Measurements from ENCODE around the gene C8G. TPM values are rescaled to one million over a fixed set of nuclear protein-coding genes. Genes with fewer than 3 reads are reported as not detected.
A peak's percentile ranks its signal among the peaks of the same experiment; 100 is the strongest.

Gene C8G
- total and polyA plus RNA-seq, 9 of the 15 experiments (the other 6 are each of a cell fraction or from before 2014, with no cell fraction given): 0.35 to 5.9 (median 2.7) TPM; not detected in 2

DNA sequence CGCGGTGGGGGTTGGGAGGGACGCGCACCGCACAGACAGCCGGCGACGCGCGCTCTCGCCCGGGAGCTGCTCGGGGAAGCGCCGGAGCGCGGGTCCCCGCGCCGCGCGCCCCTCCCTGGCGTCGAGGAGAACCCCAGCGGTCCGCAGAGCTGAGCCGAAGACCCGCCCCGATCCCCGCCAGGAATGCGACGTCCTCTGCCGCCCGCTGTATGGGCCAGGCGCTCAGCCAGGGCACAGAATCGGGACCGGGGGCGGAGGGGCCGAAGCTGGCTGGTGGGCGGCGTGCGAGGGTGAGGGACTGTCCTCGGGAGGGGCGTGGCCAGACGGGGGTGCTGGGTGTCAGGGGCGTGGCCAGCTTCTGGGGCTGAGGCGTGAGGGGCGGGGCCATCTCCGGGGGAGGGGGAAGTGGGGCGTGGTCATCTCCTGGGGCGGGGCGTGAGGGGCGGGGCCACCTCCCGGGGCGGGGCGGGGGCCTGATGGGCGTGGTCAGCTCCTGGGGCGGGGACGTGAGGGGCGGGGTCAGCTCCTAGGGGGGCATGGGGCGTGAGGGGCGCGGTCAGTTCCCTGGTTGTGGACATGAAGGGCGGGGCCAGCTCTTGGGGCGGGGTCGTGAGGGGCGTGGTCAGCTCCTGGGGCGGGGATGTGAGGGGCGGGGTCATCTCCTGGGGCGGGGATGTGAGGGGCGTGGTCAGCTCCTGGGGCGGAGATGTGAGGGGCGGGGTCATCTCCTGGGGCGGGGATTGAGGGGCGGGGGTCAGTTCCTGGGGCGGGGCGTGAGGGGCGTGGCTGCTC, 33.2 kb downstream of the C8G start (continued):
- no peak for TF ChIP-seq BDP1 (IDR thresholded peaks at IDR 0.05; ENCODE audit: insufficient read depth, insufficient read length)
- peak in 1 of 2 experiments; percentile 57; a peak in 1 of 4 replicates for TF ChIP-seq NONO (IDR thresholded peaks at IDR 0.05; ENCODE audit: low read depth in 2 of 2, low read length in 1 of 2)
- no peak for TF ChIP-seq MECOM (CRISPR knock-in tag; IDR thresholded peaks at IDR 0.05)
- TF ChIP-seq, protein P1, sequence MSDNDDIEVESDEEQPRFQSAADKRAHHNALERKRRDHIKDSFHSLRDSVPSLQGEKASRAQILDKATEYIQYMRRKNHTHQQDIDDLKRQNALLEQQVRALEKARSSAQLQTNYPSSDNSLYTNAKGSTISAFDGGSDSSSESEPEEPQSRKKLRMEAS (CRISPR knock-in tag; IDR thresholded peaks at IDR 0.05): peak; percentile 26; the same call in 1 of the 2 replicates
- no peak for TF ChIP-seq NFE2 (IDR thresholded peaks at IDR 0.05; ENCODE audit: low read depth)
- TF ChIP-seq, protein P2, sequence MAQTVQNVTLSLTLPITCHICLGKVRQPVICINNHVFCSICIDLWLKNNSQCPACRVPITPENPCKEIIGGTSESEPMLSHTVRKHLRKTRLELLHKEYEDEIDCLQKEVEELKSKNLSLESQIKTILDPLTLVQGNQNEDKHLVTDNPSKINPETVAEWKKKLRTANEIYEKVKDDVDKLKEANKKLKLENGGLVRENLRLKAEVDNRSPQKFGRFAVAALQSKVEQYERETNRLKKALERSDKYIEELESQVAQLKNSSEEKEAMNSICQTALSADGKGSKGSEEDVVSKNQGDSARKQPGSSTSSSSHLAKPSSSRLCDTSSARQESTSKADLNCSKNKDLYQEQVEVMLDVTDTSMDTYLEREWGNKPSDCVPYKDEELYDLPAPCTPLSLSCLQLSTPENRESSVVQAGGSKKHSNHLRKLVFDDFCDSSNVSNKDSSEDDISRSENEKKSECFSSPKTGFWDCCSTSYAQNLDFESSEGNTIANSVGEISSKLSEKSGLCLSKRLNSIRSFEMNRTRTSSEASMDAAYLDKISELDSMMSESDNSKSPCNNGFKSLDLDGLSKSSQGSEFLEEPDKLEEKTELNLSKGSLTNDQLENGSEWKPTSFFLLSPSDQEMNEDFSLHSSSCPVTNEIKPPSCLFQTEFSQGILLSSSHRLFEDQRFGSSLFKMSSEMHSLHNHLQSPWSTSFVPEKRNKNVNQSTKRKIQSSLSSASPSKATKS (CRISPR knock-in tag; IDR thresholded peaks at IDR 0.05): no peak
- peak; percentile 46; the same call in 1 of the 2 replicates for TF ChIP-seq SUPT5H (IDR thresholded peaks at IDR 0.05)
- TF ChIP-seq ZFPM2 (CRISPR knock-in tag; IDR thresholded peaks at IDR 0.05): no peak
- TF ChIP-seq MCM3 (IDR thresholded peaks at IDR 0.05): no peak
- TF ChIP-seq EHMT2 (IDR thresholded peaks at IDR 0.05): no peak
- TF ChIP-seq RCOR1 (IDR thresholded peaks at IDR 0.05; ENCODE audit: borderline replicate concordance in 1 of 2, low read depth in 2 of 2, low read length in 2 of 2): peak in 1 of 2 experiments; percentile 63; a peak in 1 of 4 replicates
- no peak for TF ChIP-seq GABPB2 (CRISPR knock-in tag; conservative IDR thresholded peaks at IDR 0.05)
- TF ChIP-seq ZNF354B (CRISPR knock-in tag; IDR thresholded peaks at IDR 0.05): no peak
- no peak for TF ChIP-seq CREB5 (CRISPR knock-in tag; IDR thresholded peaks at IDR 0.05)
- TF ChIP-seq ETV5 (CRISPR knock-in tag; IDR thresholded peaks at IDR 0.05; ENCODE audit: low read depth): no peak
- no peak for TF ChIP-seq ZNF431 (CRISPR knock-in tag; IDR thresholded peaks at IDR 0.05)
- TF ChIP-seq MNT (conservative IDR thresholded peaks at IDR 0.05): peak in 1 of 2 experiments; percentile 46; a peak in 1 of 4 replicates
- peak; percentile 62 for TF ChIP-seq POLR2G (IDR thresholded peaks at IDR 0.05; ENCODE audit: low read depth, low read length)
- no peak for TF ChIP-seq TSC22D4 (tag; IDR thresholded peaks at IDR 0.05)
- TF ChIP-seq MTA3 (IDR thresholded peaks at IDR 0.05; ENCODE audit: borderline replicate concordance): 0 out of 2 replicates have a peak, but pooled peaks have one; percentile 72
- TF ChIP-seq MED1 (CRISPR knock-in tag; IDR thresholded peaks at IDR 0.05; ENCODE audit: borderline replicate concordance): no peak
- TF ChIP-seq ZEB2 (IDR thresholded peaks at IDR 0.05): no peak
- TF ChIP-seq POLR2B (IDR thresholded peaks at IDR 0.05; ENCODE audit: low read depth, partially characterized antibody): no peak
- TF ChIP-seq, protein P3, sequence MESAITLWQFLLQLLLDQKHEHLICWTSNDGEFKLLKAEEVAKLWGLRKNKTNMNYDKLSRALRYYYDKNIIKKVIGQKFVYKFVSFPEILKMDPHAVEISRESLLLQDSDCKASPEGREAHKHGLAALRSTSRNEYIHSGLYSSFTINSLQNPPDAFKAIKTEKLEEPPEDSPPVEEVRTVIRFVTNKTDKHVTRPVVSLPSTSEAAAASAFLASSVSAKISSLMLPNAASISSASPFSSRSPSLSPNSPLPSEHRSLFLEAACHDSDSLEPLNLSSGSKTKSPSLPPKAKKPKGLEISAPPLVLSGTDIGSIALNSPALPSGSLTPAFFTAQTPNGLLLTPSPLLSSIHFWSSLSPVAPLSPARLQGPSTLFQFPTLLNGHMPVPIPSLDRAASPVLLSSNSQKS (CRISPR knock-in tag; IDR thresholded peaks at IDR 0.05): no peak
